SK-N-SH treated with all-trans-retinoic acid at 6 μM for 48 hours (cell line): ENCODE results near the gene CHRNA1.

Experiments used
- ATAC-seq: fragments of 200-7000 bp; cut with Tn5 transposase; 3 replicates; pipeline ENCODE4 v1.9.1; 2020; ENCODE audit warnings: mild to moderate bottlenecking, moderate library complexity
- ARNTL ChIP-seq: fragments of 450-650 bp; formaldehyde crosslinking; IDR thresholded peaks from 2 replicates; pipeline ENCODE4 v1.5.0; 2020; ENCODE audit warnings: low read depth, mild to moderate bottlenecking, moderate library complexity, borderline replicate concordance
- CSDC2 ChIP-seq: fragments of 250-450 bp; sonication (Bioruptor Pico); IDR thresholded peaks from 2 replicates; pipeline ENCODE4 v1.5.0; 2020; ENCODE audit warnings: mild to moderate bottlenecking, moderate library complexity
- CSRNP3 ChIP-seq: fragments of 250-450 bp; sonication (Bioruptor Pico); IDR thresholded peaks from 2 replicates; pipeline ENCODE4 v1.5.1; 2021; ENCODE audit warnings: mild to moderate bottlenecking, moderate library complexity
- ESRRG ChIP-seq: fragments of 250-450 bp; sonication (Bioruptor Pico); IDR thresholded peaks from 2 replicates; pipeline ENCODE4 v1.6.1; 2021; ENCODE audit warnings: mild to moderate bottlenecking
- GLIS3 ChIP-seq: fragments of 250-450 bp; sonication (Bioruptor Pico); IDR thresholded peaks from 2 replicates; pipeline ENCODE4 v1.5.0; 2020; ENCODE audit warnings: mild to moderate bottlenecking, moderate library complexity
- ISL1 ChIP-seq: fragments of 250-450 bp; sonication (Bioruptor Pico); IDR thresholded peaks from 2 replicates; pipeline ENCODE4 v2.1.2; 2022; ENCODE audit warnings: mild to moderate bottlenecking, moderate library complexity
- PATZ1 ChIP-seq: fragments of 250-450 bp; sonication (Bioruptor Pico); IDR thresholded peaks from 2 replicates; pipeline ENCODE4 v1.8.0; 2020; ENCODE audit warnings: mild to moderate bottlenecking, moderate library complexity, borderline replicate concordance
- POU6F1 ChIP-seq: fragments of 250-450 bp; sonication (Bioruptor Pico); IDR thresholded peaks from 2 replicates; pipeline ENCODE4 v1.8.0; 2021; ENCODE audit warnings: low read depth, mild to moderate bottlenecking, moderate library complexity, borderline replicate concordance
- PPARA ChIP-seq: fragments of 250-450 bp; sonication (Bioruptor Pico); IDR thresholded peaks from 2 replicates; pipeline ENCODE4 v1.5.0; 2020; ENCODE audit warnings: mild to moderate bottlenecking, borderline replicate concordance
- RARB ChIP-seq: fragments of 250-450 bp; sonication (Bioruptor Pico); IDR thresholded peaks from 2 replicates; pipeline ENCODE4 v1.8.0; 2021; ENCODE audit warnings: mild to moderate bottlenecking, moderate library complexity
- SNAI2 ChIP-seq: fragments of 250-450 bp; sonication (Bioruptor Pico); IDR thresholded peaks from 2 replicates; pipeline ENCODE4 v1.5.0; 2020; ENCODE audit warnings: mild to moderate bottlenecking, moderate library complexity
- TCF4 ChIP-seq: fragments of 250-450 bp; sonication (Bioruptor Pico); IDR thresholded peaks from 2 replicates; pipeline ENCODE4 v1.8.0; 2021; ENCODE audit warnings: mild to moderate bottlenecking, moderate library complexity, borderline replicate concordance
- TOX ChIP-seq: fragments of 250-450 bp; sonication (Bioruptor Pico); IDR thresholded peaks from 2 replicates; pipeline ENCODE4 v1.8.0; 2021; ENCODE audit warnings: mild to moderate bottlenecking, moderate library complexity, borderline replicate concordance
- TSHZ2 ChIP-seq: fragments of 250-450 bp; sonication (Bioruptor Pico); IDR thresholded peaks from 2 replicates; pipeline ENCODE4 v1.5.0; 2020; ENCODE audit warnings: mild to moderate bottlenecking, moderate library complexity
- ZC3H10 ChIP-seq: fragments of 250-450 bp; sonication (Bioruptor Pico); IDR thresholded peaks from 2 replicates; pipeline ENCODE4 v1.5.1; 2021; ENCODE audit warnings: mild to moderate bottlenecking, moderate library complexity
- ZFP3 ChIP-seq: fragments of 250-450 bp; sonication (Bioruptor Pico); IDR thresholded peaks from 2 replicates; pipeline ENCODE4 v1.5.0; 2020; ENCODE audit warnings: mild to moderate bottlenecking, moderate library complexity
- ZFP30 ChIP-seq: fragments of 450-650 bp; formaldehyde crosslinking; IDR thresholded peaks from 2 replicates; pipeline ENCODE4 v1.5.0; 2022; ENCODE audit warnings: mild to moderate bottlenecking, moderate library complexity
- ZNF565 ChIP-seq: fragments of 450-650 bp; formaldehyde crosslinking; conservative IDR thresholded peaks from 2 replicates; pipeline ENCODE4 v1.5.0; 2020; ENCODE audit warnings: low read depth, mild to moderate bottlenecking, moderate library complexity
- ZNF70 ChIP-seq: fragments of 450-650 bp; formaldehyde crosslinking; IDR thresholded peaks from 2 replicates; pipeline ENCODE4 v1.5.0; 2020; ENCODE audit warnings: mild to moderate bottlenecking, moderate library complexity
- ZNF8 ChIP-seq: fragments of 450-650 bp; formaldehyde crosslinking; IDR thresholded peaks from 2 replicates; pipeline ENCODE4 v1.5.0; 2020; ENCODE audit warnings: mild to moderate bottlenecking, moderate library complexity

CHRNA1 gene

GRCh38 chr2:174781996-174782395 is 17.7 kb upstream of the CHRNA1 start:
- ATAC-seq, result no peak

GRCh38 chr2:174781298-174781697 is 17.0 kb upstream of the CHRNA1 start:
- no peak for ATAC-seq
- TF ChIP-seq PATZ1 (CRISPR knock-in tag) (no peak), SNAI2 (no peak), ZFP3 (CRISPR knock-in tag) (no peak), ZFP30 (no peak), TCF4 (no peak), TSHZ2 (CRISPR knock-in tag) (no peak), ARNTL (CRISPR knock-in tag) (no peak), CSDC2 (CRISPR knock-in tag) (no peak), ZNF70 (CRISPR knock-in tag) (no peak), ISL1 (CRISPR knock-in tag) (no peak), RARB (CRISPR knock-in tag) (no peak), ZC3H10 (CRISPR knock-in tag) (no peak), ESRRG (no peak), ZNF8 (CRISPR knock-in tag) (no peak), POU6F1 (CRISPR knock-in tag) (no peak)

More at GRCh38 chr2:174781996-174782395, 17.7 kb upstream of the CHRNA1 start:
- TF ChIP-seq RARB (CRISPR knock-in tag), result no peak
- no peak for TF ChIP-seq GLIS3 (CRISPR knock-in tag)
- no peak for TF ChIP-seq CSRNP3 (CRISPR knock-in tag)
- TF ChIP-seq PPARA (CRISPR knock-in tag), result no peak
- TF ChIP-seq ZFP30, result no peak
- no peak for TF ChIP-seq ESRRG
- no peak for TF ChIP-seq ZNF8 (CRISPR knock-in tag)
- no peak for TF ChIP-seq ZNF565 (CRISPR knock-in tag)
- no peak for TF ChIP-seq ZNF70 (CRISPR knock-in tag)
- TF ChIP-seq CSDC2 (CRISPR knock-in tag), result no peak
- TF ChIP-seq PATZ1 (CRISPR knock-in tag), result no peak
- no peak for TF ChIP-seq TOX (CRISPR knock-in tag)
- TF ChIP-seq TSHZ2 (CRISPR knock-in tag), result no peak
- no peak for TF ChIP-seq TCF4
- no peak for TF ChIP-seq ARNTL (CRISPR knock-in tag)
- no peak for TF ChIP-seq ZFP3 (CRISPR knock-in tag)
- no peak for TF ChIP-seq ISL1 (CRISPR knock-in tag)
